Esophagus muscularis mucosa (tissue), 3 donors: ENCODE data around the gene STOML1.

Experiments
- CTCF ChIP-seq, 3 experiments: fragments of 200-600 bp in 2 of 3; fragments of 450-650 bp in 1 of 3; sonication (generic) in 2 of 3; IDR thresholded peaks; one replicate each; pipeline ENCODE4 v1.5.1; 2017 to 2019; ENCODE audit warnings: antibody characterized with exemption in 3 of 3, mild to moderate bottlenecking in 2 of 3, moderate library complexity in 1 of 3
- POLR2A ChIP-seq: fragments of 450-650 bp; IDR thresholded peaks from one replicate; pipeline ENCODE4 v1.6.1; 2017; ENCODE audit warnings: antibody characterized with exemption, moderate library complexity, mild to moderate bottlenecking, low read depth

DNA sequence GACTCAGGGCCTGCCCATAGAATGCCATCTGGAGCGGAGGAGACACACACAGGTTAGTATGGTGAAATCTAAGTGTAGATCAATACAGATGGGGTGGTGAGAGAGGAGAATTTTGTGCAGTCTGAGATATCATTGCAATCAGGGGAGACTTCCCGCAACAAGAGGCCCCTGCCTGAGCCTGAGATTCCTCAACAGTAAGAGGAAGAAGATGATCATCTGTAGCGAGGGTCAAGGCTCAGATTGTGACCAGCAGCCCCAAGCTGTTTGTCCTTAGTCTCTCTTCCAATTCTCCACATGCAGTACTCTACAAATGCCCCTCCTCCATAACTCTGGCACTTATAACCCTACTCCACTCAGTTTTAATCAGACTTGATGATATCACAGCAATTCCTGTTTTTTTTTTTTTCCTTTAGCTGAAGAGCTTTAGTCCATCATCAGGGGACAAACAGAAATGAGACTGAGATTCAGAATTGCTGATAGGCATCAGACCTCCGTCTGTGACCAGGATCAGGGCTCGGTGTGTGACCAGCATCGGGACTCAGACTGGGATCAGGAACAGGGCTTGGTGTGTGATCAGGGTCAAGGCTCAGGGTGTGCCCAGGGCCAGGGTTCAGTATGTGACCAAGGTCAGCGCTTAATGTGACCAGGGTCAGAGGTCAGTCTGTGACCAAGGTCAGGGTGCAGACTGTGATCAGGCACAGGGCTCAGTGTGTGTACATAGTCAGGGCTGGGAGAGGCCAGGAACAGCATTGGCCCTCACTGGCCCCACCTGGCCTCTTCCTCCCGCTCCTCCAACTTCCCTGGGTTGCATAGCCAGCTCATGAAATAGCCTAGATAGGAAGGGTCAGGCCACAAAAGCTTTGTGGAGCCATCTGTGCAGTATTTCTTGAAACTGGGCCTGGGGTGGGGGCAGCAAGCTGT lies 51.8 kb downstream of the STOML1 start:
- TF ChIP-seq CTCF (IDR thresholded peaks at IDR 0.05) (no peak), POLR2A (no peak)
